Measurements from ENCODE around the gene ZFAND3. TPM values are rescaled to one million over a fixed set of nuclear protein-coding genes. Genes with fewer than 3 reads are reported as not detected.

ZFAND3 gene
- polyA plus RNA-seq, 1 of the 3 experiments (the other 2 are of a cell fraction), result 16.7 TPM

DNA sequence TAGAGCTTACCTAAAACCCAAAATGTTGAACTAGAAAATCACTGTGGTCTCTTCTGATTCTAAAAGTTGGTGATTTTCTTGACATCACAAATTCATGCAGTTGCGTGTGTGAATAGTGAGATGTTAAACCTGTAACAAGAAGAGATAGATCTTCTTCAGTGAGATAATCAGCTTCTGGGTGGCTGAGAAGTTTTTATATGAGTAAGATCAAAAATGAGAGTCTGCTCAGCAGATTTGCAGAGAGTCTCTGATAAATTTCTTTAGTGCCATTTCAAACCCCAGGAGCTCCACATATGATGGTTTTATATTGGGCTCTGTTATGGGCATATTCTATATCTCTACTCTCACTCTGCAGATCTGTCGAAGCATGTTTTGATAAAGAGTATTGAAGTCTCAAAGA is 185.4 kb downstream of the ZFAND3 start:
- Histone ChIP-seq H3K27me3 (ENCODE audit: insufficient read depth) (no peaks in the 10 kb centered on the region), H3K4me3 (ENCODE audit: low read depth in 2 of 2, low read length in 1 of 2) (no peak overlapping the region), H3K4me2 (no peak overlapping the region), H3K4me1 (ENCODE audit: control insufficient read depth in 1 of 2, insufficient read depth in 2 of 2, low read depth in 1 of 2, low read length in 1 of 2) (no peaks in the 10 kb centered on the region), H3K9ac (no peak overlapping the region), H3F3A (replicated peaks; ENCODE audit: insufficient read depth) (no peaks in the 10 kb centered on the region), H3K27ac (ENCODE audit: low read depth in 2 of 2, low read length in 1 of 2) (no peak overlapping the region), H2AFZ (ENCODE audit: low read depth) (no peak overlapping the region), H3K9me2 (no peaks in the 10 kb centered on the region), H4K20me1 (ENCODE audit: insufficient read depth) (peaks cover 41% of the 10 kb centered on the region), H3K79me2 (ENCODE audit: insufficient read depth) (peaks cover 73% of the 10 kb centered on the region), H3K36me3 (replicated peaks in 1 of 2; ENCODE audit: control insufficient read depth in 1 of 2, insufficient read depth in 2 of 2, low read length in 1 of 2) (no peaks in the 10 kb centered on the region), H3K9me3 (no peaks in the 10 kb centered on the region)
- ChIA-PET CTCF (interaction anchor here (1.2 to 1.4 kb wide), 2 partner anchors 16 to 22 kb away, joined by 3 read pairs; no protein-coding TSS in a partner anchor), POLR2A (no interaction called here)
- 96% methylated on average over 2 of the region's 2 CpGs for WGBS (ENCODE audit: low lambda C conversion rate)
- TF ChIP-seq CHD2 (IDR thresholded peaks at IDR 0.05; ENCODE audit: low read length, partially characterized antibody) (no peak), ELF1 (IDR thresholded peaks at IDR 0.05) (no peak), SMC3 (IDR thresholded peaks at IDR 0.05; ENCODE audit: low read depth, low read length) (no peak), NRF1 (IDR thresholded peaks at IDR 0.05; ENCODE audit: low read depth, low read length) (no peak), GABPA (IDR thresholded peaks at IDR 0.05; ENCODE audit: low read depth) (no peak), JUND (IDR thresholded peaks at IDR 0.05) (no peak), MXI1 (IDR thresholded peaks at IDR 0.05; ENCODE audit: low read depth, low read length) (no peak), RCOR1 (IDR thresholded peaks at IDR 0.05; ENCODE audit: low read length) (no peak), FOSL2 (IDR thresholded peaks at IDR 0.05; ENCODE audit: borderline replicate concordance, low read depth) (no peak)
- DNase-seq, result no peak

GRCh38 chr6:38011937-38012336 is 192.4 kb downstream of the ZFAND3 start:
- WGBS (ENCODE audit: low lambda C conversion rate), result 76% methylated on average over 5 of the region's 5 CpGs
- Histone ChIP-seq H3K9me3 (peaks cover 12% of the 10 kb centered on the region), H3K9ac (no peak overlapping the region), H3K79me2 (ENCODE audit: insufficient read depth) (peaks cover 84% of the 10 kb centered on the region), H4K20me1 (ENCODE audit: insufficient read depth) (peaks cover 45% of the 10 kb centered on the region), H3K36me3 (replicated peaks in 1 of 2; ENCODE audit: control insufficient read depth in 1 of 2, insufficient read depth in 2 of 2, low read length in 1 of 2) (peaks cover 0 to 10% of the 10 kb centered on the region in 2 experiments), H3F3A (replicated peaks; ENCODE audit: insufficient read depth) (peaks cover 5% of the 10 kb centered on the region), H3K9me2 (no peaks in the 10 kb centered on the region), H3K27me3 (ENCODE audit: insufficient read depth) (no peaks in the 10 kb centered on the region), H3K4me3 (ENCODE audit: low read depth in 2 of 2, low read length in 1 of 2) (no peak overlapping the region), H3K27ac (ENCODE audit: low read depth in 2 of 2, low read length in 1 of 2) (no peak overlapping the region), H3K4me1 (ENCODE audit: control insufficient read depth in 1 of 2, insufficient read depth in 2 of 2, low read depth in 1 of 2, low read length in 1 of 2) (no peaks in the 10 kb centered on the region), H3K4me2 (no peak overlapping the region), H2AFZ (ENCODE audit: low read depth) (no peak overlapping the region)
- ChIA-PET POLR2A (no interaction called here), CTCF (interaction anchor here (1.0 kb wide), 1 partner anchor 182 kb away, joined by 3 read pairs; no protein-coding TSS in a partner anchor)
- no peak for TF ChIP-seq FOSL2 (IDR thresholded peaks at IDR 0.05; ENCODE audit: borderline replicate concordance, low read depth)
- no peak for TF ChIP-seq YY1 (IDR thresholded peaks at IDR 0.05; ENCODE audit: low read depth)
- no peak for TF ChIP-seq CHD2 (IDR thresholded peaks at IDR 0.05; ENCODE audit: low read length, partially characterized antibody)
- no peak for TF ChIP-seq USF2 (IDR thresholded peaks at IDR 0.05; ENCODE audit: borderline replicate concordance, low read depth, low read length)
- no peak for TF ChIP-seq RCOR1 (IDR thresholded peaks at IDR 0.05; ENCODE audit: low read length)
- TF ChIP-seq ELF1 (IDR thresholded peaks at IDR 0.05), result no peak
- TF ChIP-seq, protein P1, sequence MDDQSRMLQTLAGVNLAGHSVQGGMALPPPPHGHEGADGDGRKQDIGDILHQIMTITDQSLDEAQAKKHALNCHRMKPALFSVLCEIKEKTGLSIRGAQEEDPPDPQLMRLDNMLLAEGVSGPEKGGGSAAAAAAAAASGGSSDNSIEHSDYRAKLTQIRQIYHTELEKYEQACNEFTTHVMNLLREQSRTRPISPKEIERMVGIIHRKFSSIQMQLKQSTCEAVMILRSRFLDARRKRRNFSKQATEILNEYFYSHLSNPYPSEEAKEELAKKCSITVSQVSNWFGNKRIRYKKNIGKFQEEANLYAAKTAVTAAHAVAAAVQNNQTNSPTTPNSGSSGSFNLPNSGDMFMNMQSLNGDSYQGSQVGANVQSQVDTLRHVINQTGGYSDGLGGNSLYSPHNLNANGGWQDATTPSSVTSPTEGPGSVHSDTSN (IDR thresholded peaks at IDR 0.05), result no peak
- no peak for DNase-seq

Measured in SK-N-SH (cell line).